ENCODE results near the gene APBA3. TPM values are rescaled to one million over a fixed set of nuclear protein-coding genes. Genes with fewer than 3 reads are reported as not detected.
A peak's percentile ranks its signal among the peaks of the same experiment; 100 is the strongest.
"Not testable (repeated sequence)": the region's sequence is repeated elsewhere in the genome, so short reads cannot be mapped to it uniquely, and the experiment has no call there.

APBA3 gene
- total RNA-seq, 3 donors from 2014 or later, result 44.6 to 48.5 (median 45.4) TPM

GRCh38 chr19:3769494-3769893 is 8.0 kb upstream of the APBA3 start:
- Mint-ChIP-seq H3K9me3 (no peaks in the 10 kb centered on the region), H3K36me3 (ENCODE audit: insufficient read depth) (peaks cover 9% of the 10 kb centered on the region), H3K4me1 (ENCODE audit: low read depth) (peaks cover 8% of the 10 kb centered on the region), H3K4me3 (no peak overlapping the region), H3K27me3 (ENCODE audit: low read depth) (no peaks in the 10 kb centered on the region)
- ATAC-seq, result no peak
- DNase-seq, result no peak

DNA sequence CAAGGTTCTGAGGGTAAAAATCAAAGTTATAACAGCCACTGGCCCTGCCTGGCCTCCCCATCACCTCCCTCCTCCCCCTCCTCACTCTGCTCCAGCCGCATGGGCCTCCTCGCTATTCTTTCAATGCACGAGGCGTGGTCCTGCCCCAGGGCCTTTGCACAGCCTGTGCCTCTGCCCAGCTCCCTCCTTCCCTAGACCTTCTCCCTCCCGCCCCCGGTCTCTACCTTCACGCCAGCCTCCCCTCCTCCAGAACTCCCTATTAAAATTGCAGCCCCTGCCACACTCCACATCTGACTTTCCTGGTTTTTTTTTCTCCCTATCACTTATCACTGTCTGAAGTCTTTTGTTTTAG is 7.2 kb upstream of the APBA3 start:
- Mint-ChIP-seq H3K27me3 (ENCODE audit: low read depth) (no peaks in the 10 kb centered on the region), H3K4me3 (no peak overlapping the region), H3K9me3 (no peaks in the 10 kb centered on the region), H3K36me3 (ENCODE audit: insufficient read depth) (peaks cover 9% of the 10 kb centered on the region), H3K4me1 (ENCODE audit: low read depth) (peaks cover 8% of the 10 kb centered on the region)
- DNase-seq, result no peak
- no peak for ATAC-seq

DNA sequence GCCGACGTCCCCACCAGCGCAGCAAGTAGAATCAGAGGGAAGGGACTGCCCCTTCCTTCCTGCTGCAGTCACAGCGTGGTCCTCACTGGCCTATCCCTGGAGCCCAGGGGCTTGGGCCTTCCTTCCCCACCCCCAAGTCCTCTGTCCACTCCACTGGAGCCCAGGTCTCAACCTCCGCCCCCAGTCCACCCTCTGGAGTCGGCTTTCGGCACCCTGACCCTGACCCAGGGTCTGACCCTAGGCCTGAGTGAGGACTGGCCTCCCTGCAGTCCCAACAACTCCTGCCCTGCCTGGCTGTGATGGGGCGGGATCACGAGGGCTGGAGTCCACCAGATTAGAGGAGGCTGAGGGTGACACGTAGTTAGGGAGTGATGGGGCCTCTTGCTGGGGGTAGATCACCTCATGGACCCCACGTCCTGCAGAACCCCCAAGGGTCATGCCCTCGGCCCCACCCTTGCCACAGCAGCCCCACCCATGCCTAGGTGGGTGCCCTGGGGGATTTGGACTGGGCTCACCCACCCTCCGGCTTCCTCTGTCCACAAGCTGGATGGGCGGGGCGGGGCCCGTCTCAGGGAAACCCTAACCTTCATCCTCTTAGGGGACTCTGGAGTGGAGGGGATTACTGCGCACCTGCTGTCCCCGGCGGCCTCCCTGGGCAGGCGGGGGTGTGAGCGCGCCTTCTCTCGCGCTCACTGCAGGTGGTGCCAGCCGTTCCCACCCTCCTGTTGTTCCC is 6.7 kb upstream of the APBA3 start:
- DNase-seq, result no peak
- no peak for ATAC-seq
- H3K9me3 Mint-ChIP-seq, result no peaks in the 10 kb centered on the region

GRCh38 chr19:3767050-3767449 is 5.6 kb upstream of the APBA3 start:
- peaks cover 15% of the 10 kb centered on the region for H3K4me1 Mint-ChIP-seq (ENCODE audit: low read depth)
- peaks cover 12% of the 10 kb centered on the region for H3K36me3 Mint-ChIP-seq (ENCODE audit: insufficient read depth)
- ATAC-seq, result no peak
- DNase-seq, result no peak
- H3K9me3 Mint-ChIP-seq, result no peaks in the 10 kb centered on the region
- no peak overlapping the region for H3K4me3 Mint-ChIP-seq
- H3K27me3 Mint-ChIP-seq (ENCODE audit: low read depth), result no peaks in the 10 kb centered on the region

More for the DNA sequence above, 6.7 kb upstream of the APBA3 start:
- no peaks in the 10 kb centered on the region for H3K27me3 Mint-ChIP-seq (ENCODE audit: low read depth)
- H3K36me3 Mint-ChIP-seq (ENCODE audit: insufficient read depth), result peaks cover 9% of the 10 kb centered on the region
- no peak overlapping the region for H3K4me3 Mint-ChIP-seq
- peaks cover 9% of the 10 kb centered on the region for H3K4me1 Mint-ChIP-seq (ENCODE audit: low read depth)

- no peak for DNase-seq
- H3K27me3 Mint-ChIP-seq (ENCODE audit: low read depth), result no peaks in the 10 kb centered on the region
- H3K4me3 Mint-ChIP-seq, result peak overlapping the region; percentile 16
- peaks cover 12% of the 10 kb centered on the region for H3K36me3 Mint-ChIP-seq (ENCODE audit: insufficient read depth)
- no peaks in the 10 kb centered on the region for H3K9me3 Mint-ChIP-seq
- ATAC-seq, result no peak
- H3K4me1 Mint-ChIP-seq (ENCODE audit: low read depth), result peaks cover 20% of the 10 kb centered on the region
These were observed 5.0 kb upstream of the APBA3 start for GRCh38 chr19:3766520-3766919.

GRCh38 chr19:3765757-3766156 is 4.3 kb upstream of the APBA3 start:
- H3K36me3 Mint-ChIP-seq (ENCODE audit: insufficient read depth), result peaks cover 12% of the 10 kb centered on the region

GRCh38 chr19:3765121-3765520 is 3.6 kb upstream of the APBA3 start:
- no peaks in the 10 kb centered on the region for H3K27me3 Mint-ChIP-seq (ENCODE audit: low read depth)
- H3K4me1 Mint-ChIP-seq (ENCODE audit: low read depth), result peaks cover 28% of the 10 kb centered on the region
- no peaks in the 10 kb centered on the region for H3K9me3 Mint-ChIP-seq
- ATAC-seq, result no peak
- no peak for DNase-seq
- H3K4me3 Mint-ChIP-seq, result no peak overlapping the region
- H3K36me3 Mint-ChIP-seq (ENCODE audit: insufficient read depth), result peaks cover 12% of the 10 kb centered on the region

More at GRCh38 chr19:3765757-3766156, 4.3 kb upstream of the APBA3 start:
- not testable (repeated sequence) for DNase-seq; H3K9me3 Mint-ChIP-seq; H3K4me3 Mint-ChIP-seq; ATAC-seq; H3K27me3 Mint-ChIP-seq (ENCODE audit: low read depth)
- peaks cover 23% of the 10 kb centered on the region for H3K4me1 Mint-ChIP-seq (ENCODE audit: low read depth)

DNA sequence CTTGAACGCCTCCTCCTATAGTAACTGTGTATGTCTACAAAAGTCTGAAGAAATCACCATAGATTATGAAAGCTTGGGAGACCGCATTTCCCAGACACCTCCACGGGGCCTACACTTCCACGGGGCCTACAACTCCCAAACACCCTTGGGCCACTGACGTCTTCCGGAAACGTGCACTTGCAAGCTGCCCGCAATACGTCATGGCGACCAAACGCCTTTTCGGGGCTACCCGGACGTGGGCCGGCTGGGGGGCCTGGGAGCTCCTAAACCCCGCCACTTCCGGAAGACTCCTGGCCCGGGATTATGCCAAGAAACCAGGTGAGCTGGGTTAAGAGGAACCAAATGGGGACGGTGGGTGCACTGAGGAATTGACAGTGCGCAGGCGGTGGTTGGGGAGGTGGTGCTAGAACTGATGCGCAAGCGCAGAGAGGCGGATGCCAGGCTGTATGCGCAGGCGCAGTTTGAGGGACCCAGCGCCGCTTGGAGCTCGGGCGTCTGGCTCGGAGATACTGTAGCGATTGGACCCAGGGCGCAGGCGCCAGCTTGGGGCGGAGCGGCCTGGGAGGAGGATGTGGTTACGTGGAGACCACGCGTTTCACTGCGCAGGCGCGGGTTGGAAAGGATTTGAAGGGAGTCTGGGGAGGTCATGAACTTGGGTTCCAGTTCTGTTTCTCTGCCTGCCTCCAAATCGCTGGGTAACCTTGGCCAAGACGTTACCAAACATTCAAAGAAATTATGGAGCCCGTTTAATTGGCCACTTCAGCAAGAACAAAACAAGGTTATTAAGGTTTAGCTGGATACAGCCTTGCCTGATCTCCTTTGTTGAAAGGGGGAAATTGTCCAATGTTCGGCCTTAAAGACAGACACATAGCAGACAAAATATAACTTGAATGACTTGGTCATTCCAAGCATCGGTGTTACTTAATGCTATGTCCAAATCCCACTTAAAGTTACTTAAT is 1.3 kb upstream of the APBA3 start, which contains the start of gene MRPL54:
Gene MRPL54 (plus strand): TSS at position 182 of the 959 bp plus-strand sequence. CDS start 19 bp downstream, at position 201.
- Mint-ChIP-seq H3K4me1 (ENCODE audit: low read depth) (peaks cover 40% of the 10 kb centered on the region), H3K36me3 (ENCODE audit: insufficient read depth) (peaks cover 9% of the 10 kb centered on the region), H3K27me3 (ENCODE audit: low read depth) (no peaks in the 10 kb centered on the region), H3K4me3 (peak within 1 kb of the TSS; percentile 98), H3K9me3 (no peaks in the 10 kb centered on the region)
- DNase-seq, result peak; percentile 99
- ATAC-seq, result peak; percentile 87 to 89

DNA sequence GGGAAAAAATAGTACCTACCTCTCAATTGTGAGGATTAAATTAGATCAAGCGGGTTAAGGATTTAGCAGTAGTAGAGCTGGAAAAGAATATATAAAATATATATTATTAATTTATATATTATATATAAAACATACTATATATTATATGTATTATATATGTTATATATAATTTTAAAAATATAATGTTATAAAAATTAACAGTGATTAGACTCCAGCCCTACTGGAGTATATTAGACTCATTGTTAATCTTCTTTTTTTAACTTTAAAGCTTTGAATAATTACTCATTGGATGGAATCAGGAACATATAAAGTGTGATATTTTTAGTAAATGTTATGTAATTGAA is 610 bp upstream of the APBA3 start:
- ATAC-seq (no peak), DNase-seq (no peak)
- Mint-ChIP-seq H3K36me3 (ENCODE audit: insufficient read depth) (peaks cover 9% of the 10 kb centered on the region), H3K27me3 (ENCODE audit: low read depth) (no peaks in the 10 kb centered on the region), H3K9me3 (no peaks in the 10 kb centered on the region), H3K4me3 (peak overlapping the region; percentile 98), H3K4me1 (ENCODE audit: low read depth) (peaks cover 43% of the 10 kb centered on the region)

DNA sequence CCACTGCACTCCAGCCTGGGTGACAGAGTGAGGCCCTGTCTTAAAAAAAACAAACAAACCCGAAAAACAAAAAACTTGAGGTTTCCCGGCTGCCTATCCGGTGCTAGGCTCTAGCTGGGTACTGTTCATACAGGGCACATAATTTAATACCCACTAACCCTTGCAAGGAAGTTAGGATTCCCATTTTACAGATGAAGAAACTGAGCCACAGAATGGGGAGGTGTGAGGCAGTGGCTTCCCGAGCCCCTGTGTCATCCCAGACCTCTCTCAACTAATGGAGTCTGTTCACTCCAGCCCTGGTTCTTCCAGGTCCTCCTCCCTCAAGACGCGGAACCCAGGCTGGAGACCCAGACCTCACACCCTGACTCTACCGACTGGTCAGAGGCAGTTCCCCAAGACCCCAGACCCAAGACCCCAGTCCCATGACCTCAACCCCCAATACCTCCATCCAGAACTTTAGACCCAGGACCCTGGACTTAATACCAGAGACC is 576 bp downstream of the APBA3 start:
- peak overlapping the region; percentile 98 for H3K4me3 Mint-ChIP-seq
- no peaks in the 10 kb centered on the region for H3K9me3 Mint-ChIP-seq
- H3K4me1 Mint-ChIP-seq (ENCODE audit: low read depth), result peaks cover 39% of the 10 kb centered on the region
- ATAC-seq (no peak), DNase-seq (no peak)
- H3K36me3 Mint-ChIP-seq (ENCODE audit: insufficient read depth), result peaks cover 3% of the 10 kb centered on the region
- no peaks in the 10 kb centered on the region for H3K27me3 Mint-ChIP-seq (ENCODE audit: low read depth)

GRCh38 chr19:3759482-3760254 is 1.8 kb downstream of the APBA3 start:
- H3K9me3 Mint-ChIP-seq, result no peaks in the 10 kb centered on the region
- peaks cover 5% of the 10 kb centered on the region for H3K36me3 Mint-ChIP-seq (ENCODE audit: insufficient read depth)
- peaks cover 41% of the 10 kb centered on the region for H3K4me1 Mint-ChIP-seq (ENCODE audit: low read depth)
- H3K27me3 Mint-ChIP-seq (ENCODE audit: low read depth), result no peaks in the 10 kb centered on the region
- DNase-seq (no peak), ATAC-seq (no peak)
- peak overlapping the region; percentile 98 for H3K4me3 Mint-ChIP-seq

- ATAC-seq; H3K4me3 Mint-ChIP-seq; H3K27me3 Mint-ChIP-seq (ENCODE audit: low read depth); H3K9me3 Mint-ChIP-seq; DNase-seq; H3K36me3 Mint-ChIP-seq (ENCODE audit: insufficient read depth): not testable (repeated sequence)
- peaks cover 42% of the 10 kb centered on the region for H3K4me1 Mint-ChIP-seq (ENCODE audit: low read depth)
These were observed 3.2 kb downstream of the APBA3 start for GRCh38 chr19:3758297-3758696.

DNA sequence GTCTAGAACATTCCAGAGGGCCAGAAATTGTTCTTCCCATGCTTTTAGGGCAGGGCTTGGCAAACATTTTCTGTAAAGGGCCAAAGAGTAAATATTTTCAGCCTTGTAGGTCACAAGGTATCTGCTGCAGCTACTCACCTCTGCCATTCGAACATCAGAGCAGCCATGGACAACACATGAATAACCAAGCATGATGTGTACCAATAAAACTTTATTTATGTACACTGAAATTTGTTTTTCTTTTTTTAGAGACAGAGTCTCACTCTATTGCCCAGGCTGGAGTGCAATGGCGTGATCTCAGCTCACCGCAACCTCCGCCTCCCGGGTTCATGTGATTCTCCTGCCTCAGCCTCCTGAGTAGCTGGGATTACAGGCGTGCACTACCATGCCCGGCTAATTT is 3.8 kb downstream of the APBA3 start:
- not testable (repeated sequence) for H3K4me3 Mint-ChIP-seq; H3K36me3 Mint-ChIP-seq (ENCODE audit: insufficient read depth); DNase-seq; H3K27me3 Mint-ChIP-seq (ENCODE audit: low read depth); H3K9me3 Mint-ChIP-seq; ATAC-seq
- H3K4me1 Mint-ChIP-seq (ENCODE audit: low read depth), result peaks cover 37% of the 10 kb centered on the region

Data from activated T-cell treated with anti-CD3 and anti-CD28 coated beads, Interleukin-2, amount 50 U/mL, for 4 hours (primary cell).